HepG2 (cell line): ENCODE data around the gene TBX6. TPM values are rescaled to one million over a fixed set of nuclear protein-coding genes. Genes with fewer than 3 reads are reported as not detected.

Experiments used
- HOXA9 ChIP-seq: sonication (generic); formaldehyde crosslinking; IDR thresholded peaks from 2 replicates; pipeline ENCODE4 v1.8.1; 2022; ENCODE audit warnings: missing genetic modification reagents, mild to moderate bottlenecking, moderate library complexity, borderline replicate concordance
- JUND ChIP-seq: sonication (generic); formaldehyde crosslinking; IDR thresholded peaks from 2 replicates; pipeline ENCODE4 v1.8.0; 2022; ENCODE audit warnings: mild to moderate bottlenecking, missing genetic modification reagents
- KDM1A ChIP-seq: IDR thresholded peaks from 2 replicates; pipeline ENCODE4 v1.6.1; 2016; ENCODE audit warnings: missing compliant biosample characterization
- KDM2A ChIP-seq: sonication (generic); formaldehyde crosslinking; IDR thresholded peaks from 2 replicates; pipeline ENCODE4 v1.4.0; 2020; ENCODE audit warnings: low read depth, missing genetic modification reagents, borderline replicate concordance
- KDM6A ChIP-seq: IDR thresholded peaks from 2 replicates; pipeline ENCODE4 v1.6.1; 2016; ENCODE audit warnings: low read depth
- LCORL ChIP-seq, 2 experiments: fragments of 450-650 bp in 1 of 2; sonication (generic) in 1 of 2; formaldehyde crosslinking in 1 of 2; IDR thresholded peaks; 2 replicates each; pipeline versions ENCODE4 v1.5.0 to v1.6.1; 2017 to 2020; ENCODE audit warnings: antibody characterized with exemption in 1 of 2, missing genetic modification reagents in 1 of 2
- MED8 ChIP-seq: sonication (generic); formaldehyde crosslinking; IDR thresholded peaks from 2 replicates; pipeline ENCODE4 v1.8.1; 2023; ENCODE audit warnings: mild to moderate bottlenecking, missing genetic modification reagents; ENCODE audit not compliant: insufficient replicate concordance
- RARA ChIP-seq: IDR thresholded peaks from 2 replicates; pipeline ENCODE4 v1.6.1; 2016; ENCODE audit warnings: missing genetic modification reagents, missing compliant biosample characterization
- RFXANK ChIP-seq: IDR thresholded peaks from 2 replicates; pipeline ENCODE4 v1.6.1; 2016
- SCMH1 ChIP-seq: sonication (generic); formaldehyde crosslinking; IDR thresholded peaks from 2 replicates; pipeline ENCODE4 v1.9.0; 2021; ENCODE audit warnings: missing genetic modification reagents, mild to moderate bottlenecking, borderline replicate concordance
- SIX1 ChIP-seq: sonication (generic); formaldehyde crosslinking; IDR thresholded peaks from 2 replicates; pipeline ENCODE4 v1.4.0; 2020; ENCODE audit warnings: missing genetic modification reagents, borderline replicate concordance
- TEAD2 ChIP-seq: sonication (generic); formaldehyde crosslinking; IDR thresholded peaks from 2 replicates; pipeline ENCODE4 v1.9.0; 2021; ENCODE audit warnings: missing genetic modification reagents
- TOPORS ChIP-seq: sonication (generic); formaldehyde crosslinking; IDR thresholded peaks from 2 replicates; pipeline ENCODE4 v1.8.0; 2023; ENCODE audit warnings: mild to moderate bottlenecking, missing genetic modification reagents
- ZC3H4 ChIP-seq: sonication (generic); formaldehyde crosslinking; IDR thresholded peaks from 2 replicates; pipeline ENCODE4 v1.4.0; 2020; ENCODE audit warnings: missing genetic modification reagents, borderline replicate concordance
- ZFP82 ChIP-seq: sonication (generic); formaldehyde crosslinking; IDR thresholded peaks from 2 replicates; pipeline ENCODE4 v1.5.1; 2020; ENCODE audit warnings: mild to moderate bottlenecking, missing genetic modification reagents, borderline replicate concordance
- ZNF496 ChIP-seq: sonication (generic); formaldehyde crosslinking; IDR thresholded peaks from 2 replicates; pipeline ENCODE4 v1.8.1; 2023; ENCODE audit warnings: mild to moderate bottlenecking, moderate library complexity, missing genetic modification reagents; ENCODE audit not compliant: insufficient replicate concordance
- ZNF570 ChIP-seq: sonication (generic); formaldehyde crosslinking; IDR thresholded peaks from 2 replicates; pipeline ENCODE4 v1.4.0; 2020; ENCODE audit warnings: mild to moderate bottlenecking, missing genetic modification reagents, borderline replicate concordance
- ZNF678 ChIP-seq: sonication (generic); formaldehyde crosslinking; IDR thresholded peaks from 2 replicates; pipeline ENCODE4 v1.4.0; 2020; ENCODE audit warnings: mild to moderate bottlenecking, missing genetic modification reagents
- ZNF737 ChIP-seq: sonication (generic); formaldehyde crosslinking; IDR thresholded peaks from 2 replicates; pipeline ENCODE4 v1.5.0; 2020; ENCODE audit warnings: missing genetic modification reagents, mild to moderate bottlenecking, borderline replicate concordance
- ZNF776 ChIP-seq: sonication (generic); formaldehyde crosslinking; IDR thresholded peaks from 2 replicates; pipeline ENCODE4 v1.4.0; 2020; ENCODE audit warnings: mild to moderate bottlenecking, missing genetic modification reagents
- polyA plus RNA-seq, 8 experiments: library from polyadenylated mRNA; depleted of rRNA in 3 of 8; stranded (reverse) in 7 of 8; unstranded in 1 of 8; fragments of >200 nt; fragmentation: Illumina TruSeq in 4 of 8; extraction: Trizol in 4 of 8; gene quantifications; 2 replicates each; pipeline versions ENCODE4 v1.2.1 to v1.2.3, GENCODE V29; 2011 to 2016; ENCODE audit warnings: low read depth in 4 of 8, missing spikeins in 1 of 8, mixed read lengths in 1 of 8; ENCODE audit not compliant: insufficient read depth in 1 of 8
- total RNA-seq, 5 experiments: library from RNA; depleted of rRNA; stranded (reverse); fragments of >200 nt; fragmentation: Illumina TruSeq; extraction: Trizol; gene quantifications; 2 replicates each; pipeline ENCODE4 v1.2.3, GENCODE V29; 2016; ENCODE audit warnings: low read depth in 1 of 5
- TF ChIP-seq, protein P1 (sequence below), 2 experiments: IDR thresholded peaks; 2 replicates each; pipeline ENCODE4 v1.6.1; 2011 to 2012; ENCODE audit warnings: low read length in 2 of 2, borderline replicate concordance in 1 of 2, low read depth in 1 of 2, mild to moderate bottlenecking in 1 of 2, moderate library complexity in 1 of 2
- TF ChIP-seq, protein P2 (sequence below): sonication (generic); formaldehyde crosslinking; IDR thresholded peaks from 2 replicates; pipeline ENCODE4 v1.4.0; 2020; ENCODE audit warnings: missing genetic modification reagents
- TF ChIP-seq, protein P3 (sequence below): IDR thresholded peaks from 2 replicates; pipeline ENCODE4 v1.6.1; 2016

TBX6 gene
- total and polyA plus RNA-seq, 2 of the 13 experiments (the other 11 are each of a cell fraction or from before 2014, with no cell fraction given): 0.24 to 0.42 TPM

DNA sequence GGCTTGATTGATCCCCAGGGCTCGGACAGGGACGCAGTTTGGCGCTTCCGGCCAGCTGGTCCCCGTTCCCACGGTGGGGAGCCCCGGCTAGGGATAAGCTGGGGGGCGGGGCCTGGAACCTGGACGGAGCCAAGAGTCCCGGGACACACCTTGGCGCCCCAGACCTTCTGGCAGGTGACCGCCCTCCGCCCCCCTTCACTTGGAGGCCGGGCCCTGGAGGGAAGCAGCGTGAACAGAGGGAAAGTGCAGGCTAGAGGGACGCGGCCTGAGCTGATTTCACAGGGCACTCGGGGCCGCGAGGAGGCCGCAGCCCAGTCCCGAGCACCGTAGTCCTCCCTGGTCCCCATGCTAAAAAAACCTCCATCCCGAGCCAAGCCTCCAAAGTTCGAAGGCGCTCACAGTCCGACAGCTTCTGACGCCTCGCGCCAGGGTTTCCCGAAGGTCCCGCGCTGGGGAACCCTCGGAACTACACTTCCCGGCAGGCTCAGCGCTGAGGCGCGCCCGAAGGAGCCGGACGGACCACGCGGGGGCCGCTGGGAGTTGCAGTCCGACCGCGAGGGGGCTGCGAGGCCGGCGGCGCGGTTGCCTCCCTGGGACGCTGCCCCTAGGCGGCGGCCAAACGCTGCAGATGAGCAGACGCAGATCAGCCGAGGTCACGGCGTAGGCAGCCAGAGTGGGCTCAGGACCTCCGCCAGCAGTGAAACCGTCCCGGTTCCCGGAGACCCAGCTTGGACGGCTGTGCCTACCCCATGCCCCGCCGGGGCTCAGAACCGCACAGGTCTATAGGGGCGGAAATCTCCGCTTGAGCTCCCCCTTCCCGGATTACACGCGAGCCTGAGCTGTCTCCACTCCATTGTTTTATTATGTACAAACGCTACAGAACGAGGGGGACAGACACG is at the start of gene TBX6 (continued):
- TF ChIP-seq ZNF678 (CRISPR knock-in tag) (no peak; the same call in 1 of the 2 replicates), KDM2A (CRISPR knock-in tag) (peak; percentile 97), HOXA9 (CRISPR knock-in tag) (no peak), MED8 (CRISPR knock-in tag) (no peak), RFXANK (CRISPR knock-in tag) (peak; percentile 79; the same call in 1 of the 2 replicates), ZC3H4 (CRISPR knock-in tag) (peak; percentile 34; the same call in 1 of the 2 replicates), TEAD2 (CRISPR knock-in tag) (no peak), SIX1 (0 out of 2 replicates have a peak, but pooled peaks have one; percentile 29), RARA (peak; percentile 32; the same call in 1 of the 2 replicates), KDM1A (peak; percentile 59; the same call in 1 of the 2 replicates), JUND (CRISPR knock-in tag) (no peak), ZNF570 (CRISPR knock-in tag) (no peak), LCORL (IDR thresholded peaks at IDR 0.05) (no peak), LCORL (CRISPR knock-in tag; IDR thresholded peaks at IDR 0.05) (peak; percentile 95), SCMH1 (CRISPR knock-in tag) (no peak), ZNF776 (CRISPR knock-in tag) (no peak; the same call in 1 of the 2 replicates), ZFP82 (no peak), ZNF496 (CRISPR knock-in tag) (no peak), KDM6A (CRISPR knock-in tag) (no peak), TOPORS (0 out of 2 replicates have a peak, but pooled peaks have one; percentile 5), ZNF737 (CRISPR knock-in tag) (no peak)
- TF ChIP-seq, protein P1, sequence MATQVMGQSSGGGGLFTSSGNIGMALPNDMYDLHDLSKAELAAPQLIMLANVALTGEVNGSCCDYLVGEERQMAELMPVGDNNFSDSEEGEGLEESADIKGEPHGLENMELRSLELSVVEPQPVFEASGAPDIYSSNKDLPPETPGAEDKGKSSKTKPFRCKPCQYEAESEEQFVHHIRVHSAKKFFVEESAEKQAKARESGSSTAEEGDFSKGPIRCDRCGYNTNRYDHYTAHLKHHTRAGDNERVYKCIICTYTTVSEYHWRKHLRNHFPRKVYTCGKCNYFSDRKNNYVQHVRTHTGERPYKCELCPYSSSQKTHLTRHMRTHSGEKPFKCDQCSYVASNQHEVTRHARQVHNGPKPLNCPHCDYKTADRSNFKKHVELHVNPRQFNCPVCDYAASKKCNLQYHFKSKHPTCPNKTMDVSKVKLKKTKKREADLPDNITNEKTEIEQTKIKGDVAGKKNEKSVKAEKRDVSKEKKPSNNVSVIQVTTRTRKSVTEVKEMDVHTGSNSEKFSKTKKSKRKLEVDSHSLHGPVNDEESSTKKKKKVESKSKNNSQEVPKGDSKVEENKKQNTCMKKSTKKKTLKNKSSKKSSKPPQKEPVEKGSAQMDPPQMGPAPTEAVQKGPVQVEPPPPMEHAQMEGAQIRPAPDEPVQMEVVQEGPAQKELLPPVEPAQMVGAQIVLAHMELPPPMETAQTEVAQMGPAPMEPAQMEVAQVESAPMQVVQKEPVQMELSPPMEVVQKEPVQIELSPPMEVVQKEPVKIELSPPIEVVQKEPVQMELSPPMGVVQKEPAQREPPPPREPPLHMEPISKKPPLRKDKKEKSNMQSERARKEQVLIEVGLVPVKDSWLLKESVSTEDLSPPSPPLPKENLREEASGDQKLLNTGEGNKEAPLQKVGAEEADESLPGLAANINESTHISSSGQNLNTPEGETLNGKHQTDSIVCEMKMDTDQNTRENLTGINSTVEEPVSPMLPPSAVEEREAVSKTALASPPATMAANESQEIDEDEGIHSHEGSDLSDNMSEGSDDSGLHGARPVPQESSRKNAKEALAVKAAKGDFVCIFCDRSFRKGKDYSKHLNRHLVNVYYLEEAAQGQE (IDR thresholded peaks at IDR 0.05; ENCODE audit: borderline replicate concordance in 1 of 2, low read depth in 1 of 2, low read length in 2 of 2): no peak
- TF ChIP-seq, protein P2, sequence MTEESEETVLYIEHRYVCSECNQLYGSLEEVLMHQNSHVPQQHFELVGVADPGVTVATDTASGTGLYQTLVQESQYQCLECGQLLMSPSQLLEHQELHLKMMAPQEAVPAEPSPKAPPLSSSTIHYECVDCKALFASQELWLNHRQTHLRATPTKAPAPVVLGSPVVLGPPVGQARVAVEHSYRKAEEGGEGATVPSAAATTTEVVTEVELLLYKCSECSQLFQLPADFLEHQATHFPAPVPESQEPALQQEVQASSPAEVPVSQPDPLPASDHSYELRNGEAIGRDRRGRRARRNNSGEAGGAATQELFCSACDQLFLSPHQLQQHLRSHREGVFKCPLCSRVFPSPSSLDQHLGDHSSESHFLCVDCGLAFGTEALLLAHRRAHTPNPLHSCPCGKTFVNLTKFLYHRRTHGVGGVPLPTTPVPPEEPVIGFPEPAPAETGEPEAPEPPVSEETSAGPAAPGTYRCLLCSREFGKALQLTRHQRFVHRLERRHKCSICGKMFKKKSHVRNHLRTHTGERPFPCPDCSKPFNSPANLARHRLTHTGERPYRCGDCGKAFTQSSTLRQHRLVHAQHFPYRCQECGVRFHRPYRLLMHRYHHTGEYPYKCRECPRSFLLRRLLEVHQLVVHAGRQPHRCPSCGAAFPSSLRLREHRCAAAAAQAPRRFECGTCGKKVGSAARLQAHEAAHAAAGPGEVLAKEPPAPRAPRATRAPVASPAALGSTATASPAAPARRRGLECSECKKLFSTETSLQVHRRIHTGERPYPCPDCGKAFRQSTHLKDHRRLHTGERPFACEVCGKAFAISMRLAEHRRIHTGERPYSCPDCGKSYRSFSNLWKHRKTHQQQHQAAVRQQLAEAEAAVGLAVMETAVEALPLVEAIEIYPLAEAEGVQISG (CRISPR knock-in tag): peak; percentile 92
- TF ChIP-seq, protein P3, sequence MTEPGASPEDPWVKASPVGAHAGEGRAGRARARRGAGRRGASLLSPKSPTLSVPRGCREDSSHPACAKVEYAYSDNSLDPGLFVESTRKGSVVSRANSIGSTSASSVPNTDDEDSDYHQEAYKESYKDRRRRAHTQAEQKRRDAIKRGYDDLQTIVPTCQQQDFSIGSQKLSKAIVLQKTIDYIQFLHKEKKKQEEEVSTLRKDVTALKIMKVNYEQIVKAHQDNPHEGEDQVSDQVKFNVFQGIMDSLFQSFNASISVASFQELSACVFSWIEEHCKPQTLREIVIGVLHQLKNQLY (CRISPR knock-in tag): peak; percentile 64; the same call in 1 of the 2 replicates
